Measurements from ENCODE around the gene HOXB4.

Gene HOXB4

GRCh38 chr17:48601539-48602425 is 23.6 kb upstream of the HOXB4 start:
- peaks cover 71% of the 10 kb centered on the region for H3K27me3 ChIP-seq (ENCODE audit: control insufficient read depth, low read length)
- H3K4me1 ChIP-seq (ENCODE audit: control insufficient read depth, low read length): peaks cover 4% of the 10 kb centered on the region; the same call in 1 of the 2 replicates
- peaks cover 3% of the 10 kb centered on the region; the same call in 1 of the 2 replicates for H4K20me1 ChIP-seq (ENCODE audit: control insufficient read depth, insufficient read depth, low read depth, low read length)
- TF ChIP-seq EZH2phosphoT487 (IDR thresholded peaks at IDR 0.05; ENCODE audit: borderline replicate concordance, low read length): 0 out of 2 replicates have a peak, but pooled peaks have one; percentile 8
- TF ChIP-seq, protein P1, sequence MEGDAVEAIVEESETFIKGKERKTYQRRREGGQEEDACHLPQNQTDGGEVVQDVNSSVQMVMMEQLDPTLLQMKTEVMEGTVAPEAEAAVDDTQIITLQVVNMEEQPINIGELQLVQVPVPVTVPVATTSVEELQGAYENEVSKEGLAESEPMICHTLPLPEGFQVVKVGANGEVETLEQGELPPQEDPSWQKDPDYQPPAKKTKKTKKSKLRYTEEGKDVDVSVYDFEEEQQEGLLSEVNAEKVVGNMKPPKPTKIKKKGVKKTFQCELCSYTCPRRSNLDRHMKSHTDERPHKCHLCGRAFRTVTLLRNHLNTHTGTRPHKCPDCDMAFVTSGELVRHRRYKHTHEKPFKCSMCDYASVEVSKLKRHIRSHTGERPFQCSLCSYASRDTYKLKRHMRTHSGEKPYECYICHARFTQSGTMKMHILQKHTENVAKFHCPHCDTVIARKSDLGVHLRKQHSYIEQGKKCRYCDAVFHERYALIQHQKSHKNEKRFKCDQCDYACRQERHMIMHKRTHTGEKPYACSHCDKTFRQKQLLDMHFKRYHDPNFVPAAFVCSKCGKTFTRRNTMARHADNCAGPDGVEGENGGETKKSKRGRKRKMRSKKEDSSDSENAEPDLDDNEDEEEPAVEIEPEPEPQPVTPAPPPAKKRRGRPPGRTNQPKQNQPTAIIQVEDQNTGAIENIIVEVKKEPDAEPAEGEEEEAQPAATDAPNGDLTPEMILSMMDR (IDR thresholded peaks at IDR 0.05; ENCODE audit: low read depth, low read length, poor library complexity, severe bottlenecking): no peak
- no peaks in the 10 kb centered on the region for H3K79me2 ChIP-seq (ENCODE audit: control insufficient read depth, low read length)
- H3F3A ChIP-seq (ENCODE audit: control insufficient read depth, insufficient read depth): no peaks in the 10 kb centered on the region
- H3K27ac ChIP-seq (ENCODE audit: low read depth, low read length): no peak overlapping the region
- H3K9me2 ChIP-seq (replicated peaks; ENCODE audit: control insufficient read depth, low read length): no peaks in the 10 kb centered on the region
- no peak overlapping the region for H3K4me2 ChIP-seq (ENCODE audit: low read length)
- no peaks in the 10 kb centered on the region for H3K36me3 ChIP-seq (ENCODE audit: control insufficient read depth, low read length)
- no peak overlapping the region for H3K4me3 ChIP-seq (ENCODE audit: low read length)
- no peaks in the 10 kb centered on the region for H3K9me3 ChIP-seq (ENCODE audit: control insufficient read depth, insufficient read depth, low read length)

DNA sequence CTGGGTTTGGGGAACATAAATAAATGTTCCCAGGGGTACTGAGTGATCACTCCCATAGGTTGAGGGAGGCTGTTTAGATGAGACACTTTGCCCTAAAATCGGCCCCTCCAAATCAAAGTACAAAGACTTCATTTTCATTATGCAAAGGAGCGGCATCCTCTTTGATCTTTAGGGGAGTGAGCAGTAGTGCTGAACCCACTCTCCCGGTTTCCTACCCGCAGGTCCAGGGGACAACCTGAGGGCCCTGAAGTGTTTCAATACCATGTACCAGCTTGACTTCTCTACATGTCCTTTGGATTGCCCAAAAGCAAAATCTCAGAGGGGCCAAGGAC is 23.0 kb upstream of the HOXB4 start:
- no peaks in the 10 kb centered on the region for H3K36me3 ChIP-seq (ENCODE audit: control insufficient read depth, low read length)
- no peak overlapping the region for H3K27ac ChIP-seq (ENCODE audit: low read depth, low read length)
- H3K4me3 ChIP-seq (ENCODE audit: low read length): no peak overlapping the region
- H3K9me3 ChIP-seq (ENCODE audit: control insufficient read depth, insufficient read depth, low read length): no peaks in the 10 kb centered on the region
- no peaks in the 10 kb centered on the region for H3K9me2 ChIP-seq (replicated peaks; ENCODE audit: control insufficient read depth, low read length)
- H3K4me2 ChIP-seq (ENCODE audit: low read length): no peak overlapping the region
- H3K27me3 ChIP-seq (ENCODE audit: control insufficient read depth, low read length): peaks cover 78% of the 10 kb centered on the region
- no peaks in the 10 kb centered on the region for H3F3A ChIP-seq (ENCODE audit: control insufficient read depth, insufficient read depth)
- H3K79me2 ChIP-seq (ENCODE audit: control insufficient read depth, low read length): no peaks in the 10 kb centered on the region
- H4K20me1 ChIP-seq (ENCODE audit: control insufficient read depth, insufficient read depth, low read depth, low read length): peaks cover 3% of the 10 kb centered on the region; the same call in 1 of the 2 replicates
- no peak for TF ChIP-seq EZH2phosphoT487 (IDR thresholded peaks at IDR 0.05; ENCODE audit: borderline replicate concordance, low read length)
- TF ChIP-seq, protein P1 (IDR thresholded peaks at IDR 0.05; ENCODE audit: low read depth, low read length, poor library complexity, severe bottlenecking): no peak
- H3K4me1 ChIP-seq (ENCODE audit: control insufficient read depth, low read length): peaks cover 4% of the 10 kb centered on the region; the same call in 1 of the 2 replicates

DNA sequence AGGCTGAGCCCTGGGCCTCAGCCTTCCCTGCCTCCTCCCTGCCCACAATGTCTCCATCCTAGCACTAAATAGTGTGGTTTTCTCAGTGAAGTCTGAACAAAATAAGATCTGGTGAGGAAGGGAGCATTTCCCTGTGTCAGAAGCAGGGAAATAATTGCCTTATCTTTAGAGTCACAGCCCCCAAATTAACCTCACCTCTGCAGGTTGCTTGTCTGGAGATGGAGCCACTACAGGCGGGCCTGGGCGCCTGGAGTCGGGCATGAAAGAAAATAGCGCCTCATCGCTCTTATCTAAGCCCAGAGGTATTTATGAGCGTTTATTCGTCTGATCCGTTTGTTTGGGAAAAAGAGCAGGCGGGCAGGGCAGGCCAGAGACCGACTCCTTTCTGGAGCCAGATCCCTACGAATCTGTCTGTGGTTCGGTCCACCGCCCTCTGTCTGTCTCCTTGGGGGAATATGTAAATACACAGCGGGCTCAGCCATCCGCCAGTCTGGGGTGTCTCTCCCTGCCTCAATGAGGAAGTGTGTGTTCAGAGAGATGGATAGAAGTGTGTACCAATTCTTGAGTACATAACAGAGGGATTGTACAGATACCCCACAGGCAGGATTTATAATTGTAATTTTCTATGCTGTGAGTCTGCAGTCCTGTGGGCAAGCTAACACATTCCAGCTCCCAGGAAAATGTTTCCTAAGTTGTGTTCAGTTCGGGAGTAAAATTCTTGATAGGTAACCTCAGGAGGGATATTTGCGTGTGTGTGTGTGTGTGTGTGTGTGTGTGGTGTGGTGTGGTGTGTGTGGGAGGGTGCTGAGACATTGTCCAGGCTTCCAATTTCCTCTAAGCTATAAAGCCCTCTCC is 22.3 kb upstream of the HOXB4 start:
- no peak overlapping the region for H3K4me3 ChIP-seq (ENCODE audit: low read length)
- H3K79me2 ChIP-seq (ENCODE audit: control insufficient read depth, low read length): no peaks in the 10 kb centered on the region
- H3K4me2 ChIP-seq (ENCODE audit: low read length): no peak overlapping the region

More for the DNA sequence above, 22.3 kb upstream of the HOXB4 start:
- peaks cover 4% of the 10 kb centered on the region; the same call in 1 of the 2 replicates for H3K4me1 ChIP-seq (ENCODE audit: control insufficient read depth, low read length)
- H3K36me3 ChIP-seq (ENCODE audit: control insufficient read depth, low read length): no peaks in the 10 kb centered on the region
- peaks cover 3% of the 10 kb centered on the region; the same call in 1 of the 2 replicates for H4K20me1 ChIP-seq (ENCODE audit: control insufficient read depth, insufficient read depth, low read depth, low read length)
- H3F3A ChIP-seq (ENCODE audit: control insufficient read depth, insufficient read depth): no peaks in the 10 kb centered on the region
- H3K27me3 ChIP-seq (ENCODE audit: control insufficient read depth, low read length): peaks cover 83% of the 10 kb centered on the region
- TF ChIP-seq, protein P1 (IDR thresholded peaks at IDR 0.05; ENCODE audit: low read depth, low read length, poor library complexity, severe bottlenecking): no peak
- TF ChIP-seq EZH2phosphoT487 (IDR thresholded peaks at IDR 0.05; ENCODE audit: borderline replicate concordance, low read length): no peak
- H3K9me2 ChIP-seq (replicated peaks; ENCODE audit: control insufficient read depth, low read length): no peaks in the 10 kb centered on the region
- H3K27ac ChIP-seq (ENCODE audit: low read depth, low read length): no peak overlapping the region
- H3K9me3 ChIP-seq (ENCODE audit: control insufficient read depth, insufficient read depth, low read length): no peaks in the 10 kb centered on the region
